K562 (cell line): ENCODE measurements around the gene PPP1CA. TPM values are rescaled to one million over a fixed set of nuclear protein-coding genes. Genes with fewer than 3 reads are reported as not detected.
A peak's percentile ranks its signal among the peaks of the same experiment; 100 is the strongest.

Experiments used
- ARID2 ChIP-seq: fragments of 450-650 bp; IDR thresholded peaks from 2 replicates; pipeline ENCODE4 v1.6.1; 2017; ENCODE audit warnings: antibody characterized with exemption, mild to moderate bottlenecking
- CBX2 ChIP-seq: fragments of 200-600 bp; sonication (generic); IDR thresholded peaks from one replicate; pipeline ENCODE4 v1.6.1; 2012; ENCODE audit warnings: mild to moderate bottlenecking, low read length, inconsistent platforms; ENCODE audit not compliant: insufficient read depth, poor library complexity, severe bottlenecking
- DNMT1 ChIP-seq: fragments of 450-650 bp; IDR thresholded peaks from 2 replicates; pipeline ENCODE4 v1.6.1; 2016; ENCODE audit warnings: antibody characterized with exemption, mild to moderate bottlenecking
- FOXP1 ChIP-seq: sonication (generic); formaldehyde crosslinking; IDR thresholded peaks from 2 replicates; pipeline ENCODE4 v1.8.0; 2022; ENCODE audit warnings: mild to moderate bottlenecking, missing genetic modification reagents
- HINFP ChIP-seq: fragments of 450-650 bp; conservative IDR thresholded peaks from 2 replicates; pipeline ENCODE4 v1.6.1; 2016; ENCODE audit warnings: missing genetic modification characterization, low read depth, mild to moderate bottlenecking, control low read depth, missing compliant biosample characterization
- IFI16 ChIP-seq: fragments of 250-450 bp; sonication (Bioruptor Pico); IDR thresholded peaks from 2 replicates; pipeline ENCODE4 v2.1.2; 2022; ENCODE audit warnings: mild to moderate bottlenecking, inconsistent platforms
- SIN3B ChIP-seq: fragments of 450-650 bp; IDR thresholded peaks from 2 replicates; pipeline ENCODE4 v1.6.1; 2017; ENCODE audit warnings: low read depth, mild to moderate bottlenecking, moderate library complexity
- SMARCA5 ChIP-seq: fragments of 450-650 bp; IDR thresholded peaks from 2 replicates; pipeline ENCODE4 v1.6.1; 2016
- SMARCE1 ChIP-seq: fragments of 450-650 bp; IDR thresholded peaks from 2 replicates; pipeline ENCODE4 v1.7.1; 2016; ENCODE audit warnings: mild to moderate bottlenecking
- THRAP3 ChIP-seq: fragments of 450-650 bp; IDR thresholded peaks from 2 replicates; pipeline ENCODE4 v1.6.1; 2016; ENCODE audit warnings: mild to moderate bottlenecking, inconsistent platforms, borderline replicate concordance
- ZBTB40 ChIP-seq, 2 experiments: fragments of 450-650 bp in 1 of 2; sonication (generic) in 1 of 2; formaldehyde crosslinking in 1 of 2; IDR thresholded peaks; 2 replicates each; pipeline versions ENCODE4 v1.7.1 to v1.9.0; 2016 to 2022; ENCODE audit warnings: inconsistent platforms in 1 of 2, mild to moderate bottlenecking in 1 of 2, missing genetic modification reagents in 1 of 2
- ZNF140 ChIP-seq: fragments of 250-450 bp; sonication (Bioruptor Pico); IDR thresholded peaks from 2 replicates; pipeline ENCODE4 v1.8.0; 2021; ENCODE audit warnings: moderate library complexity, mild to moderate bottlenecking, inconsistent platforms
- ZNF146 ChIP-seq: IDR thresholded peaks from one replicate; pipeline ENCODE4 v1.6.1; 2018; ENCODE audit warnings: missing compliant biosample characterization; ENCODE audit not compliant: unreplicated experiment
- ZNF263 ChIP-seq: sonication (generic); formaldehyde crosslinking; IDR thresholded peaks from 2 replicates; pipeline ENCODE4 v1.8.0; 2022; ENCODE audit warnings: mild to moderate bottlenecking, missing genetic modification reagents, borderline replicate concordance
- ZNF511 ChIP-seq: sonication (generic); formaldehyde crosslinking; IDR thresholded peaks from 2 replicates; pipeline ENCODE4 v1.8.0; 2022; ENCODE audit warnings: mild to moderate bottlenecking, missing genetic modification reagents
- polyA plus RNA-seq, 8 experiments: library from polyadenylated mRNA; depleted of rRNA in 4 of 8; stranded (reverse) in 5 of 8; unstranded in 3 of 8; fragments of >200 nt; fragmentation: Nextera tagmentation in 2 of 8; fragmentation: Illumina TruSeq in 1 of 8; extraction: Ambion mirVana in 2 of 8; extraction: Trizol in 1 of 8; gene quantifications; 2 replicates each; pipeline versions ENCODE4 v1.2.1 to v1.2.3, GENCODE V29; 2011 to 2014; ENCODE audit warnings: inconsistent platforms in 1 of 8, missing spikeins in 1 of 8
- total RNA-seq, 7 experiments: library from RNA; depleted of rRNA in 6 of 7; stranded (reverse); fragments of >200 nt in 6 of 7; fragmentation: Illumina TruSeq in 2 of 7; extraction: Trizol in 2 of 7; gene quantifications; 2 replicates each; pipeline versions ENCODE4 v1.2.1 to v1.2.3, GENCODE V29; 2011 to 2021; ENCODE audit warnings: low replicate concordance in 1 of 7

Gene PPP1CA
- total and polyA plus RNA-seq, 9 of the 15 experiments (the other 6 are each of a cell fraction or from before 2014, with no cell fraction given): 18.2 to 242 (median 188) TPM

GRCh38 chr11:67352546-67353316 lies 48.9 kb downstream of the PPP1CA start (continued):
- 0 out of 2 replicates have a peak, but pooled peaks have one; percentile 50 for TF ChIP-seq DNMT1
- no peak for TF ChIP-seq ZNF140 (CRISPR knock-in tag)
- peak; percentile 7 for TF ChIP-seq ZNF146
- TF ChIP-seq ARID2: 0 out of 2 replicates have a peak, but pooled peaks have one; percentile 20
- TF ChIP-seq FOXP1 (CRISPR knock-in tag): 0 out of 2 replicates have a peak, but pooled peaks have one; percentile 68
- TF ChIP-seq ZNF511 (CRISPR knock-in tag): 0 out of 2 replicates have a peak, but pooled peaks have one; percentile 64
- TF ChIP-seq ZNF263 (CRISPR knock-in tag): peak; percentile 75
- TF ChIP-seq IFI16 (CRISPR knock-in tag): no peak
- no peak for TF ChIP-seq SIN3B
- no peak for TF ChIP-seq HINFP (tag)
- TF ChIP-seq ZBTB40 (IDR thresholded peaks at IDR 0.05): no peak
- no peak for TF ChIP-seq ZBTB40 (CRISPR knock-in tag; IDR thresholded peaks at IDR 0.05)
- no peak for TF ChIP-seq THRAP3
- TF ChIP-seq CBX2: no peak
- TF ChIP-seq SMARCE1: no peak
- TF ChIP-seq SMARCA5: peak; percentile 62; the same call in 1 of the 2 replicates
